Measurements from ENCODE around the gene MTHFS. TPM values are rescaled to one million over a fixed set of nuclear protein-coding genes. Genes with fewer than 3 reads are reported as not detected.

Gene MTHFS
- total RNA-seq, 1 donor from 2014 or later = 8.4 TPM

DNA sequence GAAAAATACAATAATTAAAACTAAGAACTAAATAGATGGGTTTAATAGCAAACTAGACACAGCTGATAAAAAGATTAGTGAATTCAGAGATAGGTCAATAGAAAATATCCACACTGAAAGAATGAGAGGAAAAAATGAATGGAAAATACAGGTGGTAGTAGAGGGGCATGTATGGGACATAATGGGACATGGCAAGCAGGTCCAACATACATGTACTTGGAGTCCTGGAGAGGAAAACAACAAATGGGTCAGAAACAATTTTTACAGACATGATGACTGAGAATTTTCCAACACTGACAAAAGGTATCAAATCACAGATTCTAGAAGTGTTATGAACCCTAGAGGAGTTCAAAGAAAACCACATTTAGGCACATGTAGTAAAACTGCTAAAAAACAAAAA lies 68.4 kb downstream of the MTHFS start:
- Histone ChIP-seq H3K27ac (ENCODE audit: low read depth, low read length) (no peak overlapping the region), H3K36me3 (ENCODE audit: control insufficient read depth in 3 of 3, insufficient read depth in 3 of 3, low read length in 3 of 3) (no peaks in the 10 kb centered on the region), H3K4me3 (ENCODE audit: low read length in 3 of 3) (no peak overlapping the region), H3K9me3 (ENCODE audit: control insufficient read depth in 3 of 3, low read length in 3 of 3) (peaks cover 0 to 3% (median 0%) of the 10 kb centered on the region in 3 donors), H3K27me3 (ENCODE audit: control insufficient read depth in 3 of 3, insufficient read depth in 3 of 3, low read length in 3 of 3) (no peaks in the 10 kb centered on the region), H3K4me1 (ENCODE audit: control insufficient read depth in 3 of 3, insufficient read depth in 3 of 3, low read length in 3 of 3) (no peaks in the 10 kb centered on the region), H3K9ac (ENCODE audit: low read depth in 1 of 3, low read length in 3 of 3) (no peak overlapping the region)

GRCh38 chr15:79826800-79827199 lies 70.0 kb downstream of the MTHFS start:
- Histone ChIP-seq H3K9ac (ENCODE audit: low read depth in 1 of 3, low read length in 3 of 3) (no peak overlapping the region), H3K36me3 (ENCODE audit: control insufficient read depth in 3 of 3, insufficient read depth in 3 of 3, low read length in 3 of 3) (no peaks in the 10 kb centered on the region), H3K4me1 (ENCODE audit: control insufficient read depth in 3 of 3, insufficient read depth in 3 of 3, low read length in 3 of 3) (no peaks in the 10 kb centered on the region), H3K4me3 (ENCODE audit: low read length in 3 of 3) (no peak overlapping the region), H3K9me3 (ENCODE audit: control insufficient read depth in 3 of 3, low read length in 3 of 3) (peaks cover 0 to 3% (median 0%) of the 10 kb centered on the region in 3 donors), H3K27me3 (ENCODE audit: control insufficient read depth in 3 of 3, insufficient read depth in 3 of 3, low read length in 3 of 3) (no peaks in the 10 kb centered on the region), H3K27ac (ENCODE audit: low read depth, low read length) (no peak overlapping the region)

GRCh38 chr15:79824136-79824701 lies 72.6 kb downstream of the MTHFS start:
- H3K9ac ChIP-seq (ENCODE audit: low read depth in 1 of 3, low read length in 3 of 3) = no peak overlapping the region
- no peaks in the 10 kb centered on the region for H3K27me3 ChIP-seq (ENCODE audit: control insufficient read depth in 3 of 3, insufficient read depth in 3 of 3, low read length in 3 of 3)
- peaks cover 0 to 3% (median 0%) of the 10 kb centered on the region in 3 donors for H3K9me3 ChIP-seq (ENCODE audit: control insufficient read depth in 3 of 3, low read length in 3 of 3)
- no peak overlapping the region for H3K27ac ChIP-seq (ENCODE audit: low read depth, low read length)
- no peak overlapping the region for H3K4me3 ChIP-seq (ENCODE audit: low read length in 3 of 3)
- no peaks in the 10 kb centered on the region for H3K36me3 ChIP-seq (ENCODE audit: control insufficient read depth in 3 of 3, insufficient read depth in 3 of 3, low read length in 3 of 3)
- no peaks in the 10 kb centered on the region for H3K4me1 ChIP-seq (ENCODE audit: control insufficient read depth in 3 of 3, insufficient read depth in 3 of 3, low read length in 3 of 3)

GRCh38 chr15:79820820-79821219 lies 76.0 kb downstream of the MTHFS start:
- Histone ChIP-seq H3K9me3 (ENCODE audit: control insufficient read depth in 3 of 3, low read length in 3 of 3) (no peaks in the 10 kb centered on the region), H3K36me3 (ENCODE audit: control insufficient read depth in 3 of 3, insufficient read depth in 3 of 3, low read length in 3 of 3) (no peaks in the 10 kb centered on the region), H3K4me1 (ENCODE audit: control insufficient read depth in 3 of 3, insufficient read depth in 3 of 3, low read length in 3 of 3) (no peaks in the 10 kb centered on the region), H3K27ac (ENCODE audit: low read depth, low read length) (no peak overlapping the region), H3K27me3 (ENCODE audit: control insufficient read depth in 3 of 3, insufficient read depth in 3 of 3, low read length in 3 of 3) (no peaks in the 10 kb centered on the region), H3K4me3 (ENCODE audit: low read length in 3 of 3) (no peak overlapping the region), H3K9ac (ENCODE audit: low read depth in 1 of 3, low read length in 3 of 3) (no peak overlapping the region)

DNA sequence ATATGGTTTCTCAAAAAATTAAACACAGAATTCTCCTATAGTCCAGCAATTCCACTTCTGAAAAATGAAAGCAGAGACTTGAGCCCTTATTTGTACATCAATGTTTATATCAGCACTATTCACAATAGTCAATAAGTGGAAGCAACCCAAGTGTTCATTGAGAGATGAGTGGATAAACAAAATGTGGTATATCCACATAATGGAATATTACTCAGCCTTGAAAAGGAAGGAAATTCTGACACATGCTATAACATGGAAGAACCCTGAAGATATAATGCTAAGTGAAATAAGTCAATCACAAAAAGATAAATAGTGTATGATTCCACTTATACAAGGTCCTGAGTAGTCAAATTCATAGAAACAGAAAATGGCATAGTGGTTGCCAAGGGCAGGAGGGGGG lies 76.6 kb downstream of the MTHFS start:
- no peak overlapping the region for H3K27ac ChIP-seq (ENCODE audit: low read depth, low read length)
- H3K9ac ChIP-seq (ENCODE audit: low read depth in 1 of 3, low read length in 3 of 3) = no peak overlapping the region
- no peak overlapping the region for H3K4me3 ChIP-seq (ENCODE audit: low read length in 3 of 3)

DNA sequence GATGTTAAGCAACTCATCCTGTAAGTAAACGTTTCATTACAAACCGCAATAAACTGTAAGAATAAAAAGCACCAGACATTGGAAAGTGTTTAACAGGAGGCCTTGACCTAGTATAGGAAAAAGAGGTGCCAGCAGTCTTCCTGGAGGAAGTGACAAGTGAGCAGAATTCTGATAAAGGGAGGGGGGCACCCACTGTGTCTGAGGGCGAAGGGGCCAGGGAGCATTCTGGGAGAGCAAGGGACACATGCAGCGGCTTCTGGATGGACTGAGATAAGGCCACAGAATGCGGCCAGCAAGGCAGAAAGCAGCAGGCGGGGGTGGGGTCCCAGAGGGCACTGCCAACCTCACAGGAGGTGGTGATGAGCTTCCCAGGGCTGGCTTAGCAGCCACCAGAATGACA lies 80.2 kb downstream of the MTHFS start:
- Histone ChIP-seq H3K36me3 (ENCODE audit: control insufficient read depth in 3 of 3, insufficient read depth in 3 of 3, low read length in 3 of 3) (no peaks in the 10 kb centered on the region), H3K27me3 (ENCODE audit: control insufficient read depth in 3 of 3, insufficient read depth in 3 of 3, low read length in 3 of 3) (no peaks in the 10 kb centered on the region), H3K4me1 (ENCODE audit: control insufficient read depth in 3 of 3, insufficient read depth in 3 of 3, low read length in 3 of 3) (peaks cover 11 to 20% (median 19%) of the 10 kb centered on the region in 3 donors)

More for the DNA sequence above, 76.6 kb downstream of the MTHFS start:
- peaks cover 0 to 2% (median 2%) of the 10 kb centered on the region in 3 donors for H3K4me1 ChIP-seq (ENCODE audit: control insufficient read depth in 3 of 3, insufficient read depth in 3 of 3, low read length in 3 of 3)
- no peaks in the 10 kb centered on the region for H3K9me3 ChIP-seq (ENCODE audit: control insufficient read depth in 3 of 3, low read length in 3 of 3)
- H3K36me3 ChIP-seq (ENCODE audit: control insufficient read depth in 3 of 3, insufficient read depth in 3 of 3, low read length in 3 of 3) = no peaks in the 10 kb centered on the region
- H3K27me3 ChIP-seq (ENCODE audit: control insufficient read depth in 3 of 3, insufficient read depth in 3 of 3, low read length in 3 of 3) = no peaks in the 10 kb centered on the region

GRCh38 chr15:79815468-79815867 lies 81.3 kb downstream of the MTHFS start:
- no peaks in the 10 kb centered on the region for H3K27me3 ChIP-seq (ENCODE audit: control insufficient read depth in 3 of 3, insufficient read depth in 3 of 3, low read length in 3 of 3)
- no peak overlapping the region for H3K27ac ChIP-seq (ENCODE audit: low read depth, low read length)
- peaks cover 11 to 26% (median 26%) of the 10 kb centered on the region in 3 donors for H3K4me1 ChIP-seq (ENCODE audit: control insufficient read depth in 3 of 3, insufficient read depth in 3 of 3, low read length in 3 of 3)
- H3K4me3 ChIP-seq (ENCODE audit: low read length in 3 of 3) = no peak overlapping the region
- no peaks in the 10 kb centered on the region for H3K36me3 ChIP-seq (ENCODE audit: control insufficient read depth in 3 of 3, insufficient read depth in 3 of 3, low read length in 3 of 3)
- H3K9me3 ChIP-seq (ENCODE audit: control insufficient read depth in 3 of 3, low read length in 3 of 3) = no peaks in the 10 kb centered on the region
- H3K9ac ChIP-seq (ENCODE audit: low read depth in 1 of 3, low read length in 3 of 3) = no peak overlapping the region

More for the DNA sequence above, 80.2 kb downstream of the MTHFS start:
- Histone ChIP-seq H3K9me3 (ENCODE audit: control insufficient read depth in 3 of 3, low read length in 3 of 3) (no peaks in the 10 kb centered on the region), H3K27ac (ENCODE audit: low read depth, low read length) (no peak overlapping the region), H3K9ac (ENCODE audit: low read depth in 1 of 3, low read length in 3 of 3) (no peak overlapping the region), H3K4me3 (ENCODE audit: low read length in 3 of 3) (no peak overlapping the region)

DNA sequence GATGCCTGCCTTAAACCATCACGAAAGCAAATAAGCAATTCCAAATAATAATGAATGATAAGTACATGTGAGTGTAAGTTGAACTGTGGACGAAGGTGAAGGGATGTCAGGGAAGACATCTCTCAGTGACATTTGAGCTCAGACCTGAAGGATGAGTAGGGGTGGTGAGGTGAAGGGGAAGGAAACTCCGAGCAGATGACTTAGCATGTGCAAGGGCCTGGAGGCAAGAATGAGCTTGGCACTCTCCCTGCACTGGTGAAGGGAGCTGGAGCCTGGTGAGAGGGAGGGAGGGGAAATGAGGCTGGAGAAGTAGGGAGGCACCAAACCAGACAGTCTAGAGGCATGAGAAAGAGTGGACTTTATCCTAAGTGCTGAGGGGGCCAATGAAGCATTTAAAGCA lies 84.3 kb downstream of the MTHFS start:
- no peaks in the 10 kb centered on the region for H3K36me3 ChIP-seq (ENCODE audit: control insufficient read depth in 3 of 3, insufficient read depth in 3 of 3, low read length in 3 of 3)
- no peak overlapping the region for H3K9ac ChIP-seq (ENCODE audit: low read depth in 1 of 3, low read length in 3 of 3)
- no peak overlapping the region for H3K27ac ChIP-seq (ENCODE audit: low read depth, low read length)

GRCh38 chr15:79811406-79812405 lies 85.1 kb downstream of the MTHFS start:
- Histone ChIP-seq H3K36me3 (ENCODE audit: control insufficient read depth in 3 of 3, insufficient read depth in 3 of 3, low read length in 3 of 3) (no peaks in the 10 kb centered on the region), H3K9me3 (ENCODE audit: control insufficient read depth in 3 of 3, low read length in 3 of 3) (no peaks in the 10 kb centered on the region), H3K27ac (ENCODE audit: low read depth, low read length) (no peak overlapping the region), H3K27me3 (ENCODE audit: control insufficient read depth in 3 of 3, insufficient read depth in 3 of 3, low read length in 3 of 3) (no peaks in the 10 kb centered on the region), H3K4me3 (ENCODE audit: low read length in 3 of 3) (peak overlapping the region in 2 of 3 donors; percentile 29 to 52), H3K4me1 (ENCODE audit: control insufficient read depth in 3 of 3, insufficient read depth in 3 of 3, low read length in 3 of 3) (peaks cover 11 to 26% (median 26%) of the 10 kb centered on the region in 3 donors), H3K9ac (ENCODE audit: low read depth in 1 of 3, low read length in 3 of 3) (no peak overlapping the region)

More for the DNA sequence above, 84.3 kb downstream of the MTHFS start:
- H3K9me3 ChIP-seq (ENCODE audit: control insufficient read depth in 3 of 3, low read length in 3 of 3) = no peaks in the 10 kb centered on the region
- H3K4me1 ChIP-seq (ENCODE audit: control insufficient read depth in 3 of 3, insufficient read depth in 3 of 3, low read length in 3 of 3) = peaks cover 11 to 26% (median 26%) of the 10 kb centered on the region in 3 donors
- H3K27me3 ChIP-seq (ENCODE audit: control insufficient read depth in 3 of 3, insufficient read depth in 3 of 3, low read length in 3 of 3) = no peaks in the 10 kb centered on the region
- H3K4me3 ChIP-seq (ENCODE audit: low read length in 3 of 3) = no peak overlapping the region

GRCh38 chr15:79804838-79805237 lies 92.0 kb downstream of the MTHFS start:
- Histone ChIP-seq H3K27ac (ENCODE audit: low read depth, low read length) (no peak overlapping the region), H3K4me1 (ENCODE audit: control insufficient read depth in 3 of 3, insufficient read depth in 3 of 3, low read length in 3 of 3) (no peaks in the 10 kb centered on the region), H3K36me3 (ENCODE audit: control insufficient read depth in 3 of 3, insufficient read depth in 3 of 3, low read length in 3 of 3) (no peaks in the 10 kb centered on the region), H3K9me3 (ENCODE audit: control insufficient read depth in 3 of 3, low read length in 3 of 3) (no peaks in the 10 kb centered on the region), H3K9ac (ENCODE audit: low read depth in 1 of 3, low read length in 3 of 3) (no peak overlapping the region), H3K27me3 (ENCODE audit: control insufficient read depth in 3 of 3, insufficient read depth in 3 of 3, low read length in 3 of 3) (peaks cover 0 to 3% (median 0%) of the 10 kb centered on the region in 3 donors), H3K4me3 (ENCODE audit: low read length in 3 of 3) (no peak overlapping the region)

Measured in skeletal muscle tissue (tissue), 4 donors.